GM12874 (cell line): ENCODE results near the gene RP9.

Experiments
- CTCF ChIP-seq: IDR thresholded peaks from 2 replicates; pipeline ENCODE4 v1.5.1; 2011; ENCODE audit warnings: low read depth, mild to moderate bottlenecking, control low read depth, low read length, moderate library complexity; ENCODE audit not compliant: insufficient read depth

Gene RP9

DNA sequence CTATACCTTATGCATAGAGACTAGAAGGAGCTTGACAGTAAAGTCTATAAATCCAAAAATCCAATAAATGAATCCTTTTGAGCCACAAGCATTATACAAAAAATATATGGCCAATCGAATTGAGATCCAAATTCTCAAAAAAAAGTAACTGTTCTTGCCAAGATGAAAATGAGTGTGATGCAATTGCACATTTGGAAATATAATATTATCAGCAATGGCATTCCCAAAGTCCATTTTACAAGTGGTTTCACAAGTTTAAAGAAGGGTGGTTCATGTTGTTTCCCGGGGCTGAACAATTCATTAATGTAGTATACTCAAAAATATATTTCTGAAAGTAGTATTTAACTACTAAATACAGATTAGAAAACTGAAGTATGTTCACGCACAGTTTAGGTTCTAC, 7.3 kb downstream of the RP9 start:
- no peak for TF ChIP-seq CTCF

- no peak for TF ChIP-seq CTCF
These were observed 8.4 kb downstream of the RP9 start for GRCh38 chr7:33100770-33101169.

DNA sequence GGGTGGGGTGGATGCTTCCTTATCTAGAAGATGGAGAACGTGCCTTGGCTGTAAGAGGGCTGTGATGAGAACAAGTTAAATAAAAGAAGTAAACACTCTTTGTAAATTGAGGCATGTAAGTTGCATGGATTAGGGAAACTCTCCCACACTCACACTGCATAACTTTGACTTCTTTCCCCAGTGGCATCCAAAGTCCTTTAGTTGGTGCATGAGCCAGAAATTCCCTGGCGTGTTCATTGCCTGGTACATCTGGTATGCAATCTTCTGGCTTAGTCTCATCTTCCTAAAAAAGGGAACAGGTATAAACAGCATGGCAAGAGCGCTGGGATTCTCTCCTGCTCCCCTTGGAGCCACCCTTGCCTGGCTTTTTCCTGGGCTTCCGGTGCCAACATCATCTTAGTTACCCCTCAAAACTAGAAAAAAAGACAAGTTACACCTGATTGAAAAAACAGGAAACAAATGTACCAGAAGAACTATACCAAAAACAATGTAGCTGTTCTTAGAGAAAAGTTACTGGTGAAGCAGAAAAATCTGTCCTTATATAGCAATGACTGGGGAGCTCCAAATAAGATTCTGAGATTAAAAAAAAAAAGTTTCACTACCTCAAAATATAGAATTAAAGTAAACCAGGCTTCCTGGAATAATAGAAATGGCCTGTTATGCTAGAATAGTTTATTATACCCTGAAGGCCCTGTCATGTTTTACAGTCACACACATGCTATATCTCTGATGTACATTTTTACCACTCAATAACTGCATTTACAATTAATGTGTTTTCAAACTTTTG, 9.9 kb downstream of the RP9 start:
- no peak for TF ChIP-seq CTCF

DNA sequence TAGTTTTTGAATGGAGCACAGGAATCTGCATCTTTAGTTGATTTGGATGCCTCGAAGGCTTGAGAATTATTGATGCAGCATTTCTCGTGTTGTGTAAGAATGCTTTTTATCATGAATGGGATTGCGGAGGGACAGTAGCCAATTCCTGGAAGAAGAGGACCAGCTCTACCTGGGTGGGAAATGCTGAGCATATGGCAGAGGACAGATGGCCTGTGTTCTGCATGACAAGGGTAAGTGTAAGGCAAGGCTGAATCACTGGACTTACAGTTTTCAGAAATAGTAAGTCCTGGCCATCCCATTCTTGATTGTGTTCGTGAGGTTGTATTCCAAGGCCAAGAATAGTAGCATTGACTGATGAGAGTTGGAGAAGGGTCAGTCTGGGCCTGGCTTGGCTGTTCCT, 15.9 kb downstream of the RP9 start:
- no peak for TF ChIP-seq CTCF

- TF ChIP-seq CTCF = no peak
These were observed 17.5 kb downstream of the RP9 start for GRCh38 chr7:33091641-33092191.

- no peak for TF ChIP-seq CTCF
These were observed 18.1 kb downstream of the RP9 start for GRCh38 chr7:33091111-33091531.

- no peak for TF ChIP-seq CTCF
These were observed 20.1 kb downstream of the RP9 start for GRCh38 chr7:33089142-33089541.
